BJ (cell line): ENCODE results near the gene DRD2. TPM values are rescaled to one million over a fixed set of nuclear protein-coding genes. Genes with fewer than 3 reads are reported as not detected.

Experiments used
- CTCF ChIA-PET: fragments of 350-600 bp; formaldehyde crosslinking; extraction: SDS; loops from one replicate; lab custom pipeline; 2021; ENCODE audit warnings: antibody characterized with exemption, inconsistent platforms; lab: Yijun Ruan, JAX
- POLR2A ChIA-PET: fragments of 300-600 bp; sonication (Branson Sonifier 250); formaldehyde crosslinking; extraction: SDS; loops from one replicate; lab custom pipeline; 2021; ENCODE audit warnings: antibody characterized with exemption; lab: Charles Lee
- DNase-seq: peaks from one replicate; pipeline ENCODE4 v3.0.0-alpha.2; 2011; ENCODE audit warnings: low read depth
- H3K27me3 ChIP-seq: 2 replicates; pipeline ENCODE4 v1.6.0; 2011; ENCODE audit warnings: low read length; ENCODE audit not compliant: control insufficient read depth, insufficient read depth
- H3K36me3 ChIP-seq: 2 replicates; pipeline ENCODE4 v1.5.1; 2011; ENCODE audit warnings: low read length; ENCODE audit not compliant: control insufficient read depth, insufficient read depth
- H3K4me3 ChIP-seq: 2 replicates; pipeline ENCODE4 v1.5.1; 2011; ENCODE audit warnings: low read depth, mild to moderate bottlenecking, control low read depth, low read length
- polyA plus RNA-seq: library from polyadenylated mRNA; depleted of rRNA; stranded (reverse); fragments of >200 nt; gene quantifications from 2 replicates; pipeline ENCODE4 v1.2.3, GENCODE V29; 2011
- TF ChIP-seq, protein P1 (sequence below): IDR thresholded peaks from 2 replicates; pipeline ENCODE4 v1.5.1; 2011; ENCODE audit warnings: low read depth, mild to moderate bottlenecking, control low read depth, inconsistent platforms, low read length, moderate library complexity; ENCODE audit not compliant: insufficient read depth

The DRD2 gene
- polyA plus RNA-seq, 1 experiment, result not detected

DNA sequence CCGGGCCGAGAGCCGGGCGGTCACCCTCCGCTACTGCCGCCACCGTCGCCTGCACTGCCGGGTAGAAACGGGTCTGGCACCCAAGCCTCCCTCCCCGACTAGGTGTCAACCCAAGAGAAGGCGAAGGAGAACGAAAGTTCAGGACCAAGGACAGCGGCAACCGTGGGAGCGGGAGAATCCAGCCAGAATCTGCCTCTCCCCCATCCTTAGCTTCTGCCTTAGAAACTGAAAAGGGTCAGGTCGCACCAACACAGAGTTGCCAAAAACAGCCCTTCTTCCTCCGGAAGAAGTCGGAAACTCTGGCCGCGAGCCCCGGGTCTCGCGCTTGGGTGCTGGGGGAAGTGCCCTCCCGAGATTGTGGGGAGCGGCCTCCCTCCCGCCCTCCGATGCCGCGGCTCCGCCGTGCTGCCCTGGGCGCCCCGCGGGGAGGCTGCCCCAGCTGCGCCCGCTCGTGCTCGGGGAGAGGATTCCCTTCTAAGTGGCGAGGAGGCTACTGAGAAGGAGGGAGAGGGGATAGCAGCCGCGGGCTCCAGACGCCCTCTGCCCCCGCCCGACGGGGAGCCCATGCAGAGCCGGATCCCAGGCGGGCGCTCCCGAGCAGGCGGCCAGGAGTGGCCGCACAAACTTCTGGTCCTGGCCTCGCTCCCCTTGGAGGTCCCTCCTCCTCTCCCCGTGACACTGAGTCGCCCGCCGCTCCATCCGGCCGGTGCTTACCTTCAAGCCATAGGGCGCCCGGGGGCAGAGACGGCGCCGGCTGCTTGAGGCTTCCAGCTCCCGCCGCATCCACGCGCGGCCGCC is 637 bp downstream of the DRD2 start:
- no peak overlapping the region for H3K4me3 ChIP-seq
- TF ChIP-seq, protein P1, sequence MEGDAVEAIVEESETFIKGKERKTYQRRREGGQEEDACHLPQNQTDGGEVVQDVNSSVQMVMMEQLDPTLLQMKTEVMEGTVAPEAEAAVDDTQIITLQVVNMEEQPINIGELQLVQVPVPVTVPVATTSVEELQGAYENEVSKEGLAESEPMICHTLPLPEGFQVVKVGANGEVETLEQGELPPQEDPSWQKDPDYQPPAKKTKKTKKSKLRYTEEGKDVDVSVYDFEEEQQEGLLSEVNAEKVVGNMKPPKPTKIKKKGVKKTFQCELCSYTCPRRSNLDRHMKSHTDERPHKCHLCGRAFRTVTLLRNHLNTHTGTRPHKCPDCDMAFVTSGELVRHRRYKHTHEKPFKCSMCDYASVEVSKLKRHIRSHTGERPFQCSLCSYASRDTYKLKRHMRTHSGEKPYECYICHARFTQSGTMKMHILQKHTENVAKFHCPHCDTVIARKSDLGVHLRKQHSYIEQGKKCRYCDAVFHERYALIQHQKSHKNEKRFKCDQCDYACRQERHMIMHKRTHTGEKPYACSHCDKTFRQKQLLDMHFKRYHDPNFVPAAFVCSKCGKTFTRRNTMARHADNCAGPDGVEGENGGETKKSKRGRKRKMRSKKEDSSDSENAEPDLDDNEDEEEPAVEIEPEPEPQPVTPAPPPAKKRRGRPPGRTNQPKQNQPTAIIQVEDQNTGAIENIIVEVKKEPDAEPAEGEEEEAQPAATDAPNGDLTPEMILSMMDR, result no peak
- ChIA-PET CTCF (interaction anchor here (0.7 kb wide), 1 partner anchor 256 kb away, joined by 3 read pairs; no protein-coding TSS in a partner anchor), POLR2A (no interaction called here)
- H3K36me3 ChIP-seq, result no peaks in the 10 kb centered on the region
- peaks cover 16% of the 10 kb centered on the region for H3K27me3 ChIP-seq
- peak; percentile 6 for DNase-seq

DNA sequence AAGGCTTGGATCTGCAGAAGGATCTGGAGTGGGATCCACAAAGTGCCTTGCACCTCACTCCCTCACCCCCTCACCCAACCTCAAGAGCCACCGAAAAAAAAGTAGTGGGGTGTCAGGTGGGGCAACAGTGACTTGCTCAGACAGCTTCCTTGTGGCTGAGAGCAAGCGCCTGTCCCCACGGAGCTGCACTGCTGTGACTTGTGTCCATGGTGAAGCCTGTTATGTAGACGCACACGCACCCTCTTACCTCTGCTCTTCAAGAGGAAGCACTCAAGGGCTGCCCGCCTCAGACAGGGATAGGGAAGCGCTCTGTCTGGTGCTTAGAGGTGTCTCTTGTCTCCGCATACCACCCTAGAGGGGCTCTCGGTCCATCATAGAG is 1.2 kb downstream of the DRD2 start:
- H3K36me3 ChIP-seq, result no peaks in the 10 kb centered on the region
- TF ChIP-seq, protein P1, result no peak
- POLR2A ChIA-PET, result no interaction called here
- CTCF ChIA-PET, result no interaction called here
- H3K27me3 ChIP-seq, result peaks cover 16% of the 10 kb centered on the region
- no peak overlapping the region for H3K4me3 ChIP-seq
- no peak for DNase-seq

DNA sequence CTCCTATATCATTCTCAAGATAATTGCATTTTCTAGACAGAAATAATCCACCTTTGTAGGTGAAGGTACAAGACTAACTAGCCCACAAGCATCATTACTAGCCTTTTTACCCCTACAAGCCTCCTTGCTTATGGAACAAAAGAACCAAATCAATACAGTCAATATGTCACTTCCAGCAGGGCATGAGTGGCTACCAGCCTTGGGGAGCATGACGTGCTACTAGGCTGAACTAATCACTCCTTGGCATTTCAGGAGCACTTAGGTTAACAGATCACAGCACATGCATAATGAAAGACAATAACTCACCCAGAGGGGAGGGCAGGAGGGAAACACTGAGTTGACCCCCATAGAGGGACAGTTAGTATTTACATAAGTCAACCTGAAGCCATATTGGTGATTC is 2.7 kb downstream of the DRD2 start:
- ChIA-PET POLR2A (no interaction called here), CTCF (no interaction called here)
- Histone ChIP-seq H3K36me3 (no peaks in the 10 kb centered on the region), H3K4me3 (no peak overlapping the region), H3K27me3 (peaks cover 14% of the 10 kb centered on the region)
- TF ChIP-seq, protein P1, result no peak
- DNase-seq, result no peak

DNA sequence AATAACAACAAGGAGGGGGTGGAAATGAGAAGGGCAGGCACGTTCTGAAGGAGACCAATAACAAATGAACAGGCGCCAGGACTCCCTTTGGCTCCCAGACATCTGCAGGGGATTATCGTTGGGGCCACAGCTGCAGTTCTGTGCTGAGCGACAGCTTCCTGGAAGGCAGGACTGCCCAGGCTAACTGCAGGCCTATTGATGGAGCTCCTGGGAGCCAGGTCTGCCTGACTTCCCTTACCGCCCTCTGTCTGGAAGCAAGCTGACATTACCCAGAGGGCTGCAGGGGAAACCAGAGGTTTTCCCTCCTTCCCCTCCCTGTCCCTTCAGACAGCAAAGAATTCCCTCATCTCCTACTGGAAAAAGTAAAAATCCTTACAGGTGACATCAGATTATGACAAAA is 5.0 kb downstream of the DRD2 start:
- H3K36me3 ChIP-seq, result no peaks in the 10 kb centered on the region
- no peak overlapping the region for H3K4me3 ChIP-seq
- CTCF ChIA-PET, result no interaction called here
- TF ChIP-seq, protein P1, result no peak
- peaks cover 6% of the 10 kb centered on the region for H3K27me3 ChIP-seq
- POLR2A ChIA-PET, result no interaction called here
- no peak for DNase-seq

DNA sequence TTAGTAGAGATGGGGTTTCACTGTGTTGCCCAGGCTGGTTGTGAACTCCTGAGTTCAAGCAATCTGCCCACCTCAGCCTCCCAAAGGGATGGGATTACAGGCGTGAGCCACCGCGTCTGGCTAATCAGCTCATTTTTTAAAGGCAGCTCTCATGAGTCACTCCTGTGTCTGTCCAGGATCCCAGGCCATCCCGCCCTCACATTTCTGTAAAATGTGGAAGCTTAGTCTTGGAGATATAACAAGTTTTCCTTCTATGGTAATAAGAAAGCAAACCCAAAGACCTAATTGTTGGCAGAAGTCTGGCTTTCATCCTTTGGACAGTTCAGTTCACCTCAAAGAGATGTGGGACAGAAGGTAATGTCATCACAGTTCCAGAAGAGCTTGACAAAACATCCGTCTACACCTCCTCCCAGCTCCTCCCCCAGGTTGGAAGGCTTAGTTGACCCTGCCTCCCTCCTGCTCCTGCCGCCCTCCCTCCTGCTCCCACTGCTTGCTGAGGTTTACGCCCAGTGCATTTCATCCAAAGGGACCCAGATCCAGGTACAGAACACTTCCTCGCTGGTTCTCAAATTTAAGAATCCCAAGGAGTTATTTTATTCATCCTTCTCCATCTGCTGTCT is 6.4 kb downstream of the DRD2 start:
- ChIA-PET CTCF (no interaction called here), POLR2A (no interaction called here)
- H3K36me3 ChIP-seq, result no peaks in the 10 kb centered on the region
- no peak for DNase-seq
- H3K27me3 ChIP-seq, result peaks cover 2% of the 10 kb centered on the region
- H3K4me3 ChIP-seq, result no peak overlapping the region
- TF ChIP-seq, protein P1, result no peak
